OCI-LY7 (cell line): Measurements from ENCODE around the gene PCNX3. TPM values are rescaled to one million over a fixed set of nuclear protein-coding genes. Genes with fewer than 3 reads are reported as not detected.

Experiments used
- BruUV-seq: library from RNA; stranded (reverse); fragments of 400-500 nt; replicated peaks from 2 replicates; lab custom pipeline; 2021; lab: Mats Ljungman, UMichigan
- CTCF ChIA-PET: fragments of 300-600 bp; sonication (Branson Sonifier 250); formaldehyde crosslinking; loops from one replicate; lab custom pipeline; 2022; ENCODE audit warnings: antibody characterized with exemption; ENCODE audit not compliant: unreplicated experiment; lab: Charles Lee
- POLR2A ChIA-PET: fragments of 300-600 bp; sonication (Branson Sonifier 250); formaldehyde crosslinking; loops from one replicate; lab custom pipeline; 2022; ENCODE audit warnings: antibody characterized with exemption; lab: Charles Lee
- DNase-seq: peaks from one replicate; pipeline ENCODE4 v3.0.0-alpha.2; 2015; ENCODE audit warnings: low spot score
- H2AFZ ChIP-seq: fragments of 200-600 bp; sonication (generic), shearing (Covaris generic); 2 replicates; pipeline ENCODE4 v1.6.1; 2014; ENCODE audit warnings: mild to moderate bottlenecking, antibody characterized with exemption, low read length, moderate library complexity
- H3K27ac ChIP-seq: fragments of 200-600 bp; sonication (generic); 2 replicates; pipeline ENCODE4 v1.5.1; 2014; ENCODE audit warnings: mixed run types, low read depth, mild to moderate bottlenecking, moderate library complexity, low read length, inconsistent platforms; ENCODE audit not compliant: poor library complexity, severe bottlenecking
- H3K36me3 ChIP-seq: fragments of 200-600 bp; sonication (generic); 2 replicates; pipeline ENCODE4 v1.6.1; 2014; ENCODE audit warnings: mild to moderate bottlenecking, antibody characterized with exemption, low read length, moderate library complexity, mixed read lengths; ENCODE audit not compliant: insufficient read depth
- H3K4me1 ChIP-seq: fragments of 200-600 bp; sonication (generic); 2 replicates; pipeline ENCODE4 v1.5.1; 2014; ENCODE audit warnings: mild to moderate bottlenecking, low read length; ENCODE audit not compliant: insufficient read depth, poor library complexity, severe bottlenecking
- H3K4me2 ChIP-seq: fragments of 200-600 bp; sonication (generic); 2 replicates; pipeline ENCODE4 v1.6.1; 2014; ENCODE audit warnings: mild to moderate bottlenecking, low read length
- H3K4me3 ChIP-seq: fragments of 200-600 bp; sonication (generic); 2 replicates; pipeline ENCODE4 v1.5.1; 2014; ENCODE audit warnings: mild to moderate bottlenecking, low read depth, low read length; ENCODE audit not compliant: poor library complexity, severe bottlenecking
- H3K79me2 ChIP-seq: fragments of 200-600 bp; sonication (generic); 2 replicates; pipeline ENCODE4 v1.6.1; 2016; ENCODE audit warnings: low read depth, mild to moderate bottlenecking, low read length, moderate library complexity, mixed read lengths; ENCODE audit not compliant: insufficient read depth
- H3K9me2 ChIP-seq: fragments of 200-600 bp; sonication (generic); 2 replicates; pipeline ENCODE4 v1.6.1; 2016; ENCODE audit warnings: mild to moderate bottlenecking, low read length, mixed read lengths; ENCODE audit not compliant: insufficient read depth
- H3K9me3 ChIP-seq: fragments of 200-600 bp; sonication (generic); 2 replicates; pipeline ENCODE4 v1.6.1; 2014; ENCODE audit warnings: mild to moderate bottlenecking, mixed run types, low read length, mixed read lengths
- H4K20me1 ChIP-seq: fragments of 200-600 bp; sonication (generic); 2 replicates; pipeline ENCODE4 v1.6.1; 2014; ENCODE audit warnings: mild to moderate bottlenecking, antibody characterized with exemption, low read length, moderate library complexity, mixed read lengths; ENCODE audit not compliant: insufficient read depth
- EZH2phosphoT487 ChIP-seq: fragments of 200-600 bp; sonication (generic); IDR thresholded peaks from 2 replicates; pipeline ENCODE4 v1.6.1; 2018; ENCODE audit warnings: low read depth, borderline replicate concordance, mild to moderate bottlenecking, mixed run types, antibody characterized with exemption, low read length, moderate library complexity, mixed read lengths
- intact Hi-C: fragments of 100-400 bp; cut with micrococcal nuclease; formaldehyde crosslinking; loops from one replicate; pipeline ENCODE4 v1.10.0; 2022; ENCODE audit not compliant: unreplicated experiment
- total RNA-seq, 2 experiments: library from RNA; depleted of rRNA in 1 of 2; stranded (reverse); fragments of >200 nt in 1 of 2; shearing (Covaris generic) in 1 of 2; gene quantifications; 2 replicates each; pipeline ENCODE4 v1.2.3, GENCODE V29; 2014 to 2022
- TF ChIP-seq, protein P1 (sequence below): fragments of 200-600 bp; sonication (generic); conservative IDR thresholded peaks from 2 replicates; pipeline ENCODE4 v1.5.1; 2014; ENCODE audit warnings: mild to moderate bottlenecking, antibody characterized with exemption, low read length, moderate library complexity, mixed read lengths

PCNX3 gene
- total RNA-seq, 2 experiments from 2014 or later = 36.2 to 66.7 TPM

DNA sequence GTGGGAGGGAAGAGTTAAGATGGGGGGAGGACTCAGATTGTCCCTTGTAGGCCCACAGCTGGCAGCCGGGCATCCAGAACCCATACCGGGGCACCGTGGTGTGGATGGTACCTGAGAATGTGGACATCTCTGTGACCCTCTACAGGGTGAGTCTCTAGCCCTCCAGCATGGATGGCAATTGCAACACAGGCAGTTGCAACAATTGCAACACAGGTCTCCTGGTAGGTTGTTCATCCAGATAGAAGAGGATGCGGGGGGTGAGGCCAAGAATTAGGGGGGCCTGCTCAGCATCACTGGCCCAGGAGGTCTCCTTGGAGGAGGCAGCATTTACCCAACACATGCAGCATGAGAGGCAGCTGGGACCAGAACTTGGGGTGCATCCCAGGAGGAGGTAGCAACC, 36.3 kb upstream of the PCNX3 start:
- Histone ChIP-seq H3K4me1 (peaks cover 32% of the 10 kb centered on the region), H3K79me2 (peaks cover 9% of the 10 kb centered on the region; the same call in 1 of the 2 replicates), H3K9me2 (no peaks in the 10 kb centered on the region), H3K4me3 (no peak overlapping the region), H2AFZ (no peak overlapping the region), H3K36me3 (peaks cover 22% of the 10 kb centered on the region), H3K27ac (no peak overlapping the region), H3K9me3 (no peaks in the 10 kb centered on the region), H4K20me1 (no peaks in the 10 kb centered on the region), H3K4me2 (no peak overlapping the region)
- ChIA-PET POLR2A (interaction anchor here (1.3 kb wide), 1 partner anchor 8 kb away, joined by 7 read pairs; no protein-coding TSS in a partner anchor), CTCF (no interaction called here)
- no peak for DNase-seq
- intact Hi-C loops = loop anchor here (10.0 kb wide), 1 partner anchor 724 kb away; no protein-coding TSS in a partner anchor
- TF ChIP-seq EZH2phosphoT487 = no peak
- TF ChIP-seq, protein P1, sequence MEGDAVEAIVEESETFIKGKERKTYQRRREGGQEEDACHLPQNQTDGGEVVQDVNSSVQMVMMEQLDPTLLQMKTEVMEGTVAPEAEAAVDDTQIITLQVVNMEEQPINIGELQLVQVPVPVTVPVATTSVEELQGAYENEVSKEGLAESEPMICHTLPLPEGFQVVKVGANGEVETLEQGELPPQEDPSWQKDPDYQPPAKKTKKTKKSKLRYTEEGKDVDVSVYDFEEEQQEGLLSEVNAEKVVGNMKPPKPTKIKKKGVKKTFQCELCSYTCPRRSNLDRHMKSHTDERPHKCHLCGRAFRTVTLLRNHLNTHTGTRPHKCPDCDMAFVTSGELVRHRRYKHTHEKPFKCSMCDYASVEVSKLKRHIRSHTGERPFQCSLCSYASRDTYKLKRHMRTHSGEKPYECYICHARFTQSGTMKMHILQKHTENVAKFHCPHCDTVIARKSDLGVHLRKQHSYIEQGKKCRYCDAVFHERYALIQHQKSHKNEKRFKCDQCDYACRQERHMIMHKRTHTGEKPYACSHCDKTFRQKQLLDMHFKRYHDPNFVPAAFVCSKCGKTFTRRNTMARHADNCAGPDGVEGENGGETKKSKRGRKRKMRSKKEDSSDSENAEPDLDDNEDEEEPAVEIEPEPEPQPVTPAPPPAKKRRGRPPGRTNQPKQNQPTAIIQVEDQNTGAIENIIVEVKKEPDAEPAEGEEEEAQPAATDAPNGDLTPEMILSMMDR = no peak
- BruUV-seq = no TSS peak

DNA sequence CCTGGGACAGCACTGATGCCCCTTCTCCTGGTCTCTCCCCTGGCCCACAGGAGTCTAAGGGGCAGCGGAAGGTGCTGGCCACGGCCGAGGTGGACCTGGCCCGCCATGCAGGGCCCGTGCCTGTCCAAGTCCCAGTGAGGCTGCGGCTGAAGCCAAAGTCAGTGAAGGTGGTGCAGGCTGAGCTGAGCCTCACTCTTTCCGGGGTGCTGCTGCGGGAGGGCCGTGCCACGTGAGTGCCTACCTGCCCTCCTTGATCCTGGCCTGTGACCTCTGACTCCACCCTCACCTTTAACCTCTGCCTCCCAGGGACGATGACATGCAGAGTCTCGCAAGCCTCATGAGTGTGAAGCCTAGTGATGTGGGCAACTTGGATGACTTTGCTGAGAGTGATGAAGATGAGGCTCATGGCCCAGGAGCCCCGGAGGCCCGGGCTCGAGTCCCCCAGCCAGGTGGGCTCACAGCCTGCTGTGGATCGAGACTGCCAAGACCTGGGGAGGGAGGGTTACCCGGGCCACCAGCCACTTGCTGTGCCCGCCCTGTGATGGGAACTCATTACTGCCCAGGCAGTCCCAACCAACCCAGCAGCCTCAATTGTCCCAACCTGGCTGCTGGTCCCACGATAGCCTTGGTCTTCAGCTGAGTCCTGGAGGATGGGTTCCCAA, 35.4 kb upstream of the PCNX3 start:
- Histone ChIP-seq H3K4me1 (peaks cover 25% of the 10 kb centered on the region), H2AFZ (no peak overlapping the region), H3K4me2 (no peak overlapping the region), H4K20me1 (no peaks in the 10 kb centered on the region), H3K4me3 (no peak overlapping the region), H3K36me3 (peaks cover 23% of the 10 kb centered on the region), H3K79me2 (peaks cover 9% of the 10 kb centered on the region; the same call in 1 of the 2 replicates), H3K9me2 (no peaks in the 10 kb centered on the region), H3K9me3 (no peaks in the 10 kb centered on the region), H3K27ac (no peak overlapping the region)
- ChIA-PET CTCF (no interaction called here), POLR2A (interaction anchor here (1.3 kb wide), 1 partner anchor 7 kb away, joined by 7 read pairs; no protein-coding TSS in a partner anchor)
- DNase-seq = no peak
- BruUV-seq = no TSS peak
- TF ChIP-seq EZH2phosphoT487 = no peak
- TF ChIP-seq, protein P1 = no peak
- intact Hi-C loops = no loop called here

DNA sequence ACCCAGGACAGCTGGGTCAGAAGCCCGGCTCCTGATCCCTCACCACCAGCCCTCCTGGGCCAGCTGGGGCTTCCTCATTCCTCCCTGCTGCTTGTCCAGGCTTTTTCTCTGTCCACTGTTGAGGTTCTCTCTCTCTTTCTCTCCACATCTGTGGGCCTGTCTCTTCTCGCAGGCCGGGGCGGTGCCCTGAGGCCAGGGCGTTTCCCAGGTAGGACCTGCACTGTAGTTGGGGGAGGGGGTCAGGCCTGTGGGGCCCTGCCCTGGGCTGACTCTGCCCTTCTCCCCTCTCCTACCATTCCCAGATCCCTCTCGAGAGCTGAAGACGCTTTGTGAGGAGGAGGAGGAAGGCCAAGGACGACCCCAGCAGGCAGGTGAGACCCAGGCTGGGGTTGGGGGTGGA, 34.8 kb upstream of the PCNX3 start:
- Histone ChIP-seq H3K4me1 (peaks cover 20% of the 10 kb centered on the region), H3K36me3 (peaks cover 26% of the 10 kb centered on the region), H3K9me2 (no peaks in the 10 kb centered on the region), H4K20me1 (no peaks in the 10 kb centered on the region), H3K79me2 (peaks cover 9% of the 10 kb centered on the region; the same call in 1 of the 2 replicates), H3K4me2 (no peak overlapping the region), H3K9me3 (no peaks in the 10 kb centered on the region), H3K27ac (no peak overlapping the region), H3K4me3 (no peak overlapping the region), H2AFZ (no peak overlapping the region)
- POLR2A ChIA-PET = no interaction called here
- intact Hi-C loops = no loop called here
- BruUV-seq = no TSS peak
- TF ChIP-seq, protein P1 = no peak
- TF ChIP-seq EZH2phosphoT487 = no peak
- CTCF ChIA-PET = no interaction called here
- DNase-seq = no peak
